ENCODE results near the gene ACAP2. TPM values are rescaled to one million over a fixed set of nuclear protein-coding genes. Genes with fewer than 3 reads are reported as not detected.
A peak's percentile ranks its signal among the peaks of the same experiment; 100 is the strongest.

Gene ACAP2
- total and polyA plus RNA-seq, 12 donors = 4.3 to 26.7 (median 15.0) TPM

GRCh38 chr3:195453236-195453635, 10.4 kb upstream of the ACAP2 start:
- no peaks in the 10 kb centered on the region for H3K36me3 ChIP-seq
- no peak for ATAC-seq
- peaks cover 0 to 23% (median 0%) of the 10 kb centered on the region in 9 donors for H3K4me1 ChIP-seq
- intact Hi-C loops (cut with DNase I) = loop anchor here in 1 of 10 donors (10.0 kb wide), 1 partner anchor 158 kb away; no protein-coding TSS in a partner anchor
- DNase-seq = no peak
- WGBS, 2 donors = 92 to 95% methylated on average over 3 of the region's 3 CpGs
- no peaks in the 10 kb centered on the region for H3K27me3 ChIP-seq
- H3K27ac ChIP-seq = no peak overlapping the region
- TF ChIP-seq, protein P1, sequence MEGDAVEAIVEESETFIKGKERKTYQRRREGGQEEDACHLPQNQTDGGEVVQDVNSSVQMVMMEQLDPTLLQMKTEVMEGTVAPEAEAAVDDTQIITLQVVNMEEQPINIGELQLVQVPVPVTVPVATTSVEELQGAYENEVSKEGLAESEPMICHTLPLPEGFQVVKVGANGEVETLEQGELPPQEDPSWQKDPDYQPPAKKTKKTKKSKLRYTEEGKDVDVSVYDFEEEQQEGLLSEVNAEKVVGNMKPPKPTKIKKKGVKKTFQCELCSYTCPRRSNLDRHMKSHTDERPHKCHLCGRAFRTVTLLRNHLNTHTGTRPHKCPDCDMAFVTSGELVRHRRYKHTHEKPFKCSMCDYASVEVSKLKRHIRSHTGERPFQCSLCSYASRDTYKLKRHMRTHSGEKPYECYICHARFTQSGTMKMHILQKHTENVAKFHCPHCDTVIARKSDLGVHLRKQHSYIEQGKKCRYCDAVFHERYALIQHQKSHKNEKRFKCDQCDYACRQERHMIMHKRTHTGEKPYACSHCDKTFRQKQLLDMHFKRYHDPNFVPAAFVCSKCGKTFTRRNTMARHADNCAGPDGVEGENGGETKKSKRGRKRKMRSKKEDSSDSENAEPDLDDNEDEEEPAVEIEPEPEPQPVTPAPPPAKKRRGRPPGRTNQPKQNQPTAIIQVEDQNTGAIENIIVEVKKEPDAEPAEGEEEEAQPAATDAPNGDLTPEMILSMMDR (IDR thresholded peaks at IDR 0.05) = no peak
- peaks cover 0 to 7% (median 0%) of the 10 kb centered on the region in 11 donors for H3K9me3 ChIP-seq
- H3K4me3 ChIP-seq = no peak overlapping the region

GRCh38 chr3:195451373-195452015, 8.7 kb upstream of the ACAP2 start:
- Histone ChIP-seq H3K4me1 (peaks cover 0 to 18% (median 0%) of the 10 kb centered on the region in 9 donors), H3K27ac (peak overlapping the region in 1 of 10 donors; percentile 65), H3K9me3 (peaks cover 0 to 7% (median 0%) of the 10 kb centered on the region in 11 donors), H3K4me3 (no peak overlapping the region), H3K27me3 (no peaks in the 10 kb centered on the region), H3K36me3 (no peaks in the 10 kb centered on the region)
- TF ChIP-seq, protein P1 (IDR thresholded peaks at IDR 0.05) = no peak
- ATAC-seq = no peak
- WGBS, 2 donors = 96 to 97% methylated on average over 6 of the region's 6 CpGs
- intact Hi-C loops (cut with DNase I) = loop anchor here in 1 of 10 donors (10.0 kb wide), 1 partner anchor 157 kb away; no protein-coding TSS in a partner anchor
- no peak for DNase-seq

DNA sequence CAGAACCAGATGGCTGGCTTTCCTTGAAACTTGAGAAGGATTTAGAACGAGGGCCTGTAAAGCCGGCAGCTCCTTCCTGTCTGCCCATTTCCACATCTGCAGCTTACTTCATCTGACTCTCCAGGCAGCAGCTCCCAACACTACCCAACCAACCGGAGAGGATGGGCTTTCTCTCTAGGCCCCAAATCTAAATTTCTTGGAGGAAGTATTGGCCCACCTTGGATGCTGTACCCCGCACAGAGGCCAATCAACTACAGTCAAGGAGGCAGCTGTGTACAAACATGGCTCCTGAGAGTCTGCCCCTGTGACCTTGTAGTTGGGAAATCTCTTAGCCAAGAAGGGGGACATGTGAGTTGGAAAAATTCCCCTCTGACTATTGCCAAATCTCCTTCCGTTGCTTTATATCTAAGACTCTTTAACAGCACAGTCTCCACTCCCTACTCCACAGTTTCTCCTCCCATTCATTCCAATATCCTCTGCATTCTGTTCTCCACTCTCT, 8.0 kb upstream of the ACAP2 start:
- Histone ChIP-seq H3K27me3 (no peaks in the 10 kb centered on the region), H3K9me3 (peaks cover 0 to 7% (median 0%) of the 10 kb centered on the region in 11 donors), H3K4me1 (peaks cover 0 to 18% (median 0%) of the 10 kb centered on the region in 9 donors), H3K36me3 (no peaks in the 10 kb centered on the region), H3K4me3 (no peak overlapping the region), H3K27ac (peak overlapping the region in 3 of 10 donors; percentile 19 to 65 (median 40))
- TF ChIP-seq, protein P1 (IDR thresholded peaks at IDR 0.05) = no peak
- WGBS, 2 donors = 47 to 49% methylated on average over 5 of the region's 5 CpGs
- intact Hi-C loops (cut with DNase I) = loop anchor here in 1 of 10 donors (10.0 kb wide), 1 partner anchor 156 kb away; no protein-coding TSS in a partner anchor
- peak in 1 of 2 donors; percentile 5 for DNase-seq
- peak in 6 of 8 donors; percentile 28 to 80 (median 57) for ATAC-seq

- TF ChIP-seq, protein P1 (IDR thresholded peaks at IDR 0.05) = no peak
- Histone ChIP-seq H3K4me1 (peaks cover 0 to 25% (median 7%) of the 10 kb centered on the region in 9 donors), H3K36me3 (no peaks in the 10 kb centered on the region), H3K9me3 (no peaks in the 10 kb centered on the region), H3K4me3 (no peak overlapping the region), H3K27me3 (no peaks in the 10 kb centered on the region), H3K27ac (no peak overlapping the region)
- WGBS, 2 donors = 95 to 97% methylated on average over 9 of the region's 12 CpGs
- DNase-seq = no peak
- intact Hi-C loops (cut with DNase I) = loop anchor here in 1 of 10 donors (10.0 kb wide), 2 partner anchors 94 to 774 kb away; partner anchors contain the start of gene LSG1
- no peak for ATAC-seq
Measured at GRCh38 chr3:195448205-195448875, 5.5 kb upstream of the ACAP2 start.

Measured in heart right ventricle (tissue), 16 donors.